Cardiac fibroblast (primary cell): ENCODE data around the gene BMAL1.

Experiments used
- DNase-seq, 2 donors: peaks; one replicate each; pipeline versions ENCODE4 v3.0.0 to v3.0.0-alpha.2; 2010; ENCODE audit warnings: low read depth in 2 of 2
- H3K4me3 ChIP-seq, 2 donors: replicated peaks in 1 of 2; 1 replicate in 1 of 2; 2 replicates in 1 of 2; pipeline ENCODE4 v1.5.1; 2011; ENCODE audit warnings: low read depth in 2 of 2, low read length in 2 of 2, mild to moderate bottlenecking in 2 of 2, moderate library complexity in 1 of 2
- CTCF ChIP-seq: IDR thresholded peaks from one replicate; pipeline ENCODE4 v1.5.1; 2011; ENCODE audit warnings: low read depth, mild to moderate bottlenecking, low read length, inconsistent platforms

The BMAL1 gene

GRCh38 chr11:13277768-13278608, at the start of gene BMAL1:
Gene BMAL1 (plus strand): TSS chr11:13277790. CDS start chr11:13354309, 76,519 bp downstream.
- DNase-seq: peak; percentile 14
- TF ChIP-seq CTCF: no peak
- H3K4me3 ChIP-seq: peak within 1 kb of the TSS; percentile 75 to 97

- no peak overlapping the region for H3K4me3 ChIP-seq
- no peak for TF ChIP-seq CTCF
- DNase-seq: no peak
Observed at GRCh38 chr11:13228572-13228971, 49.0 kb upstream of the BMAL1 start.

GRCh38 chr11:13229136-13229535, 48.5 kb upstream of the BMAL1 start:
- H3K4me3 ChIP-seq: no peak overlapping the region
- no peak for TF ChIP-seq CTCF
- no peak for DNase-seq

GRCh38 chr11:13229711-13230318, 47.8 kb upstream of the BMAL1 start:
- DNase-seq: no peak
- no peak for TF ChIP-seq CTCF
- no peak overlapping the region for H3K4me3 ChIP-seq

- no peak overlapping the region for H3K4me3 ChIP-seq
- no peak for DNase-seq
- no peak for TF ChIP-seq CTCF
Observed at GRCh38 chr11:13233173-13233745, 44.3 kb upstream of the BMAL1 start.

GRCh38 chr11:13235895-13236294, 41.7 kb upstream of the BMAL1 start:
- DNase-seq: no peak
- H3K4me3 ChIP-seq: no peak overlapping the region
- TF ChIP-seq CTCF: no peak
